HL-60 (cell line): ENCODE measurements around the gene ARHGAP27.

Source experiments
- CTCF ChIP-seq: IDR thresholded peaks from one replicate; pipeline ENCODE4 v1.5.1; 2011; ENCODE audit warnings: low read length, control low read depth, inconsistent platforms; ENCODE audit not compliant: insufficient read depth
- GABPA ChIP-seq: IDR thresholded peaks from 2 replicates; pipeline ENCODE4 v1.6.1; 2012; ENCODE audit warnings: low read depth
- POLR2AphosphoS5 ChIP-seq: IDR thresholded peaks from 2 replicates; pipeline ENCODE4 v1.6.1; 2012; ENCODE audit warnings: low read depth
- REST ChIP-seq: IDR thresholded peaks from 2 replicates; pipeline ENCODE4 v1.6.1; 2012; ENCODE audit warnings: low read depth; ENCODE audit not compliant: insufficient replicate concordance
- SPI1 ChIP-seq: IDR thresholded peaks from 2 replicates; pipeline ENCODE4 v1.6.1; 2012; ENCODE audit warnings: low read depth, mild to moderate bottlenecking, borderline replicate concordance

GRCh38 chr17:45405250-45406086 lies 27.2 kb downstream of the ARHGAP27 start:
- no peak for TF ChIP-seq CTCF
- TF ChIP-seq REST, result no peak
- no peak for TF ChIP-seq POLR2AphosphoS5
- TF ChIP-seq SPI1, result no peak
- no peak for TF ChIP-seq GABPA
